ENCODE results near the gene GTF2A1L. TPM values are rescaled to one million over a fixed set of nuclear protein-coding genes. Genes with fewer than 3 reads are reported as not detected.

GTF2A1L gene
- total RNA-seq, 4 donors from 2014 or later: 0.16 to 1.8 TPM; not detected in 2

DNA sequence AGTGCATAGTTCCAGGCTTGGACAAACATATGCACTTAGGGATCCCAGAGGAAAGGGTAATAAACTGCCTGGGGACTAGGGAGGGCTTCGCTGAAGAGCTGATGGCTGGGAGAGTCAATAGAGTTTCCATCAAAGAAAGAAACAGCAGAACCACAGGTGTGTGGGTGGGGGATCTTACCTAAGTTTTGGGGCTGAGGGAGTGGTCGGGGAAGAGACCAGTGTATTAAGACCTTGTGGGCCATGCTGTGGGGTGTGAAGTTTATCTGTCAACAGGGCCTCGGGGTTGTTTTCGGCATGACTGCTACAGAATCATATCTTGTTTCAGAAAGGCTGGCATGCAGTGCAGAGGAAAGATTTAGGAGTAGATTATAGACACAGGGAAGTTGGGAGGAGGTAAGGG lies 31.2 kb upstream of the GTF2A1L start:
- Histone ChIP-seq H3K36me3 (no peaks in the 10 kb centered on the region), H3K27ac (no peak overlapping the region), H3K9me3 (no peaks in the 10 kb centered on the region), H3K4me3 (no peak overlapping the region), H3K4me1 (no peaks in the 10 kb centered on the region), H3K27me3 (no peaks in the 10 kb centered on the region)
- intact Hi-C loops (cut with DNase I; ENCODE audit: low total_unique reads) (no loop called here), in situ Hi-C loops (cut with MboI; ENCODE audit: low sequenced_read_pairs in 4 of 4) (loop anchor here in 1 of 4 donors (10.0 kb wide), 1 partner anchor 112 kb away; no protein-coding TSS in a partner anchor)
- no peak for TF ChIP-seq POLR2A (IDR thresholded peaks at IDR 0.05)
- TF ChIP-seq, protein P1, sequence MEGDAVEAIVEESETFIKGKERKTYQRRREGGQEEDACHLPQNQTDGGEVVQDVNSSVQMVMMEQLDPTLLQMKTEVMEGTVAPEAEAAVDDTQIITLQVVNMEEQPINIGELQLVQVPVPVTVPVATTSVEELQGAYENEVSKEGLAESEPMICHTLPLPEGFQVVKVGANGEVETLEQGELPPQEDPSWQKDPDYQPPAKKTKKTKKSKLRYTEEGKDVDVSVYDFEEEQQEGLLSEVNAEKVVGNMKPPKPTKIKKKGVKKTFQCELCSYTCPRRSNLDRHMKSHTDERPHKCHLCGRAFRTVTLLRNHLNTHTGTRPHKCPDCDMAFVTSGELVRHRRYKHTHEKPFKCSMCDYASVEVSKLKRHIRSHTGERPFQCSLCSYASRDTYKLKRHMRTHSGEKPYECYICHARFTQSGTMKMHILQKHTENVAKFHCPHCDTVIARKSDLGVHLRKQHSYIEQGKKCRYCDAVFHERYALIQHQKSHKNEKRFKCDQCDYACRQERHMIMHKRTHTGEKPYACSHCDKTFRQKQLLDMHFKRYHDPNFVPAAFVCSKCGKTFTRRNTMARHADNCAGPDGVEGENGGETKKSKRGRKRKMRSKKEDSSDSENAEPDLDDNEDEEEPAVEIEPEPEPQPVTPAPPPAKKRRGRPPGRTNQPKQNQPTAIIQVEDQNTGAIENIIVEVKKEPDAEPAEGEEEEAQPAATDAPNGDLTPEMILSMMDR (IDR thresholded peaks at IDR 0.05 in 4 of 5, conservative IDR thresholded peaks at IDR 0.05 in 1 of 5): no peak
- DNase-seq: no peak
- ATAC-seq: no peak

DNA sequence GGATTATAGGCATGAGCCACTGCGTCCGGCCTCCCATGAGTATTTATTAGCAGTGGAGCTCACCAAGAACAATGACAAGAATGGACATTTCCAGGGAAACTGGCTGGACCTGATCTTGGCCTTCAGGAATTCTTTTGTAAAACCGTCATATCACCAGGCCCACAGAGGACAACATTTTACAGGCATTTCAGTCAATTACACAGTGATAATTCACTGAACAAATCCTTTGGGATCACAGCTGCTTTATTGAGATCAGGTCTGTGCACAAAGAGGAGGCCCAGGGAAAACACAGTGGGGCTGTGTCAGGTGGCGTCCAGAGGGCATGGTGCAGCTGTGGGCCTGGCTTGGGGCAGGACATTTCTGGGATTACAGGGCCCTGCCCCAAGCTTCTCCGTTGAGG lies 30.1 kb upstream of the GTF2A1L start:
- Histone ChIP-seq H3K27ac (no peak overlapping the region), H3K27me3 (no peaks in the 10 kb centered on the region), H3K36me3 (no peaks in the 10 kb centered on the region), H3K9me3 (no peaks in the 10 kb centered on the region), H3K4me1 (no peaks in the 10 kb centered on the region), H3K4me3 (no peak overlapping the region)
- ATAC-seq: no peak
- DNase-seq: no peak
- in situ Hi-C loops (cut with MboI; ENCODE audit: low sequenced_read_pairs in 4 of 4) (loop anchor here in 1 of 4 donors (10.0 kb wide), 1 partner anchor 113 kb away; no protein-coding TSS in a partner anchor), intact Hi-C loops (cut with DNase I; ENCODE audit: low total_unique reads) (no loop called here)
- TF ChIP-seq, protein P1 (IDR thresholded peaks at IDR 0.05 in 4 of 5, conservative IDR thresholded peaks at IDR 0.05 in 1 of 5): no peak

DNA sequence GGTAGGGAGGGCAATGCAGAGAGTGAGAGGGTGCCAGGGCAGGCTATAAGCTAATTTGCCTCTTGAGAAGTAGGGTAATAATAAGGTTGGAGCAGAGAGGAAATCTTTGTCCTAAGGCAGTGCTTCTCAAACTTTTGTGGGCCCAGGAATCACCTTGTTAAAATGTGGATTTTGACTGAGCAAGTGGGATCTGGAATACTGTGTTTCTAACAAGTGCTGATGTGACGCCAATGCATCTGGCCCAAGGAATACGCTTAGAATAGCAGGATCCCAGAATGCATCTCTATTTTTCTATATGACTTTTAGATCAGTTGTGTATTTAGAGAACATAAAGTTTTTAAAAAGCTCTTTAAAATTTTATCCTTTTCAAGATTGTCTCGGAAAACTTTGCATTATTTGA lies 29.7 kb upstream of the GTF2A1L start:
- intact Hi-C loops (cut with DNase I; ENCODE audit: low total_unique reads): no loop called here
- DNase-seq (no peak), ATAC-seq (no peak)
- TF ChIP-seq, protein P1 (IDR thresholded peaks at IDR 0.05 in 4 of 5, conservative IDR thresholded peaks at IDR 0.05 in 1 of 5): no peak
- no peak for TF ChIP-seq POLR2A (IDR thresholded peaks at IDR 0.05)
- no peak overlapping the region for H3K4me3 ChIP-seq
- no peak overlapping the region for H3K27ac ChIP-seq
- in situ Hi-C loops (cut with MboI; ENCODE audit: low sequenced_read_pairs in 4 of 4): loop anchor here in 1 of 4 donors (10.0 kb wide), 1 partner anchor 113 kb away; no protein-coding TSS in a partner anchor
- no peaks in the 10 kb centered on the region for H3K36me3 ChIP-seq
- H3K27me3 ChIP-seq: no peaks in the 10 kb centered on the region
- no peaks in the 10 kb centered on the region for H3K4me1 ChIP-seq
- H3K9me3 ChIP-seq: no peaks in the 10 kb centered on the region

DNA sequence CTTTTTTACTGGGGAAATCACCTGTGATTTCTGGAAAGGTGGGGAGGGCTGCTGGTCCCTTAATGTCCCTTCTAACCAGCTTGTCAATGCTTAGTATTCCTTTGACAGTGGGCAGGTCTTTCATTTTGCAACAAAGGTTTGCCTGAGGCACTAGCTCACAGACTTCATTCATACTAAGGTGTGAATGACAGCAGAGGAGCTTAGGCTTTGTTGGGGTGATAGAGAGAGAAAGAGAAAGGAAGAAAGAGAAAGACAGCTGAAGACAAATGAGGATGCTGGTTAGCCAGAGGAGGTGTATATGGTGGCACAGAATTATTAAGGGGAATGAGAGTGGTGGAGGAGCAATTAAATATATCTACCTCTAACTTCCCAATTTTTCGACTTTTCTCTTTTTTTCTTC lies 28.9 kb upstream of the GTF2A1L start:
- in situ Hi-C loops (cut with MboI; ENCODE audit: low sequenced_read_pairs in 4 of 4): loop anchor here in 1 of 4 donors (10.0 kb wide), 1 partner anchor 114 kb away; no protein-coding TSS in a partner anchor
- DNase-seq (no peak), ATAC-seq (no peak)
- no peak overlapping the region for H3K27ac ChIP-seq
- TF ChIP-seq, protein P1 (IDR thresholded peaks at IDR 0.05 in 4 of 5, conservative IDR thresholded peaks at IDR 0.05 in 1 of 5): no peak
- TF ChIP-seq POLR2A (IDR thresholded peaks at IDR 0.05): no peak
- intact Hi-C loops (cut with DNase I; ENCODE audit: low total_unique reads): no loop called here
- H3K4me3 ChIP-seq: no peak overlapping the region
- no peaks in the 10 kb centered on the region for H3K9me3 ChIP-seq
- H3K4me1 ChIP-seq: no peaks in the 10 kb centered on the region
- H3K27me3 ChIP-seq: no peaks in the 10 kb centered on the region
- no peaks in the 10 kb centered on the region for H3K36me3 ChIP-seq

Measured in gastrocnemius medialis (tissue), 4 donors.